ENCODE measurements around the gene SORCS1.

Gene SORCS1

GRCh38 chr10:107071301-107071700 is 93.2 kb downstream of the SORCS1 start:
- H3K9me3 ChIP-seq (ENCODE audit: control insufficient read depth, insufficient read depth, low read length) = no peaks in the 10 kb centered on the region
- no peaks in the 10 kb centered on the region for H3F3A ChIP-seq (ENCODE audit: control insufficient read depth, insufficient read depth)
- no peaks in the 10 kb centered on the region for H3K27me3 ChIP-seq (ENCODE audit: control insufficient read depth, low read length)
- TF ChIP-seq, protein P1, sequence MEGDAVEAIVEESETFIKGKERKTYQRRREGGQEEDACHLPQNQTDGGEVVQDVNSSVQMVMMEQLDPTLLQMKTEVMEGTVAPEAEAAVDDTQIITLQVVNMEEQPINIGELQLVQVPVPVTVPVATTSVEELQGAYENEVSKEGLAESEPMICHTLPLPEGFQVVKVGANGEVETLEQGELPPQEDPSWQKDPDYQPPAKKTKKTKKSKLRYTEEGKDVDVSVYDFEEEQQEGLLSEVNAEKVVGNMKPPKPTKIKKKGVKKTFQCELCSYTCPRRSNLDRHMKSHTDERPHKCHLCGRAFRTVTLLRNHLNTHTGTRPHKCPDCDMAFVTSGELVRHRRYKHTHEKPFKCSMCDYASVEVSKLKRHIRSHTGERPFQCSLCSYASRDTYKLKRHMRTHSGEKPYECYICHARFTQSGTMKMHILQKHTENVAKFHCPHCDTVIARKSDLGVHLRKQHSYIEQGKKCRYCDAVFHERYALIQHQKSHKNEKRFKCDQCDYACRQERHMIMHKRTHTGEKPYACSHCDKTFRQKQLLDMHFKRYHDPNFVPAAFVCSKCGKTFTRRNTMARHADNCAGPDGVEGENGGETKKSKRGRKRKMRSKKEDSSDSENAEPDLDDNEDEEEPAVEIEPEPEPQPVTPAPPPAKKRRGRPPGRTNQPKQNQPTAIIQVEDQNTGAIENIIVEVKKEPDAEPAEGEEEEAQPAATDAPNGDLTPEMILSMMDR (IDR thresholded peaks at IDR 0.05; ENCODE audit: low read depth, low read length, poor library complexity, severe bottlenecking) = no peak
- TF ChIP-seq EZH2phosphoT487 (IDR thresholded peaks at IDR 0.05; ENCODE audit: borderline replicate concordance, low read length) = no peak
- no peaks in the 10 kb centered on the region for H3K36me3 ChIP-seq (ENCODE audit: control insufficient read depth, low read length)
- H3K27ac ChIP-seq (ENCODE audit: low read depth, low read length) = no peak overlapping the region
- no peak overlapping the region for H3K4me3 ChIP-seq (ENCODE audit: low read length)
- no peaks in the 10 kb centered on the region for H3K79me2 ChIP-seq (ENCODE audit: control insufficient read depth, low read length)
- H3K4me2 ChIP-seq (ENCODE audit: low read length) = no peak overlapping the region
- H3K9me2 ChIP-seq (replicated peaks; ENCODE audit: control insufficient read depth, low read length) = no peaks in the 10 kb centered on the region
- H4K20me1 ChIP-seq (ENCODE audit: control insufficient read depth, insufficient read depth, low read depth, low read length) = no peaks in the 10 kb centered on the region
- H3K4me1 ChIP-seq (ENCODE audit: control insufficient read depth, low read length) = no peaks in the 10 kb centered on the region

DNA sequence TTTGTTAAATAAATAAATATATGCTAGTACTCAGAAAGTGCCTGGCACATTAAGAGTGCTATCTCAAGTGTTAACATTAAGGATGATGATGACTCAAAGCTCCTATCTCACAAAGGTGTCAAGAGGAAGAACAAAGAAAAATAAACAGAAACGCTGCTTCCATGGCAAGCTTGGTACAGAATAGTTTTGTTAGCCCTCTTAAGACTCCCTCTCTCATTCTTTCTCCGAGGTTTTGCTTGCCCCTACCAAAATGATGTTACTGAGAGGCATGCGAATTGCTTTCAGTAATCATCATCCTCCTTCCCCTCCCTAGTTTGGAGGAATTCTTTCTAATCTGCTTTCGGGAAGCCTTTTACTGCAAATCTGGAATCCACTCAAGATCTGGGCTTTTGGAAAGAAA is 96.7 kb downstream of the SORCS1 start:
- no peaks in the 10 kb centered on the region for H4K20me1 ChIP-seq (ENCODE audit: control insufficient read depth, insufficient read depth, low read depth, low read length)
- H3K79me2 ChIP-seq (ENCODE audit: control insufficient read depth, low read length) = no peaks in the 10 kb centered on the region
- H3F3A ChIP-seq (ENCODE audit: control insufficient read depth, insufficient read depth) = no peaks in the 10 kb centered on the region
- H3K27me3 ChIP-seq (ENCODE audit: control insufficient read depth, low read length) = no peaks in the 10 kb centered on the region
- no peak overlapping the region for H3K4me2 ChIP-seq (ENCODE audit: low read length)
- H3K4me3 ChIP-seq (ENCODE audit: low read length) = no peak overlapping the region
- no peak for TF ChIP-seq EZH2phosphoT487 (IDR thresholded peaks at IDR 0.05; ENCODE audit: borderline replicate concordance, low read length)
- TF ChIP-seq, protein P1 (IDR thresholded peaks at IDR 0.05; ENCODE audit: low read depth, low read length, poor library complexity, severe bottlenecking) = no peak
- no peaks in the 10 kb centered on the region for H3K4me1 ChIP-seq (ENCODE audit: control insufficient read depth, low read length)
- no peaks in the 10 kb centered on the region for H3K9me3 ChIP-seq (ENCODE audit: control insufficient read depth, insufficient read depth, low read length)
- no peak overlapping the region for H3K27ac ChIP-seq (ENCODE audit: low read depth, low read length)
- no peaks in the 10 kb centered on the region; the same call in 1 of the 2 replicates for H3K9me2 ChIP-seq (replicated peaks; ENCODE audit: control insufficient read depth, low read length)
- H3K36me3 ChIP-seq (ENCODE audit: control insufficient read depth, low read length) = no peaks in the 10 kb centered on the region

DNA sequence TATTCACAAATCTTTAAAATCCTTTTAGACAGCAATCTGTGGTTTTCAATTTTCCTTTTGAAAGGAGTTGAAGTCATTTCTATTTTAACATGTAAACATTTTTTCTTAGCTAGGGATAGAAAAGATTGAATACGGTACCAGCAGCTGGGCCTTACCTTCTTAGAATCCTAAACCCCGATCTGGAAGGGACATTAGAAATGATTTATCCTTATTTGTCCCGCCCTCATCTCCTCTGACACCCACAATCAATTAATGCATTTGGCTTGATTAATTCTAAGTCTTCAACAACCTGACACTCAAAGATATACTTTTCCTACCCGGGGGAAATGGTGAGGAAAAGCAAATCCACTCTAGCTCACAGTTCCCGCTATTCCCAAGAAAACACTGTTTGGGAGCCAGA is 100.4 kb downstream of the SORCS1 start:
- no peaks in the 10 kb centered on the region; the same call in 1 of the 2 replicates for H3K9me2 ChIP-seq (replicated peaks; ENCODE audit: control insufficient read depth, low read length)
- no peaks in the 10 kb centered on the region for H3K9me3 ChIP-seq (ENCODE audit: control insufficient read depth, insufficient read depth, low read length)
- H3K4me1 ChIP-seq (ENCODE audit: control insufficient read depth, low read length) = no peaks in the 10 kb centered on the region
- TF ChIP-seq EZH2phosphoT487 (IDR thresholded peaks at IDR 0.05; ENCODE audit: borderline replicate concordance, low read length) = no peak
- TF ChIP-seq, protein P1 (IDR thresholded peaks at IDR 0.05; ENCODE audit: low read depth, low read length, poor library complexity, severe bottlenecking) = no peak
- H3K79me2 ChIP-seq (ENCODE audit: control insufficient read depth, low read length) = no peaks in the 10 kb centered on the region
- no peaks in the 10 kb centered on the region for H3K27me3 ChIP-seq (ENCODE audit: control insufficient read depth, low read length)
- H3K36me3 ChIP-seq (ENCODE audit: control insufficient read depth, low read length) = no peaks in the 10 kb centered on the region
- H3F3A ChIP-seq (ENCODE audit: control insufficient read depth, insufficient read depth) = no peaks in the 10 kb centered on the region
- H4K20me1 ChIP-seq (ENCODE audit: control insufficient read depth, insufficient read depth, low read depth, low read length) = no peaks in the 10 kb centered on the region
- no peak overlapping the region for H3K4me3 ChIP-seq (ENCODE audit: low read length)
- no peak overlapping the region for H3K4me2 ChIP-seq (ENCODE audit: low read length)
- H3K27ac ChIP-seq (ENCODE audit: low read depth, low read length) = no peak overlapping the region
